ENCODE data around the gene PID1.

GRCh38 chr2:229300371-229300770 lies 29.3 kb upstream of the PID1 start:
- no peak for TF ChIP-seq CTCF (IDR thresholded peaks at IDR 0.05)
- TF ChIP-seq POLR2A (IDR thresholded peaks at IDR 0.05): no peak

All from esophagus squamous epithelium (tissue), 4 donors.